ENCODE measurements around the gene DCX. TPM values are rescaled to one million over a fixed set of nuclear protein-coding genes. Genes with fewer than 3 reads are reported as not detected.

Gene DCX
- total and polyA plus RNA-seq, 2 donors (not counting 1 experiment from before 2014, with no cell fraction given) = not detected

- TF ChIP-seq CTCF (conservative IDR thresholded peaks at IDR 0.05 in 1 of 2, IDR thresholded peaks at IDR 0.05 in 1 of 2; ENCODE audit: low read depth in 1 of 2, low read length in 2 of 2) (no peak), EZH2 (IDR thresholded peaks at IDR 0.05; ENCODE audit: low read length, missing control alignments) (no peak)
- no peaks in the 10 kb centered on the region for H4K20me1 ChIP-seq (ENCODE audit: control insufficient read depth, extremely low read depth, insufficient read depth, low read length)
- H2AFZ ChIP-seq (ENCODE audit: low read length) = no peak overlapping the region
Measured at GRCh38 chrX:111394569-111394968, 17.4 kb downstream of the DCX start.

DNA sequence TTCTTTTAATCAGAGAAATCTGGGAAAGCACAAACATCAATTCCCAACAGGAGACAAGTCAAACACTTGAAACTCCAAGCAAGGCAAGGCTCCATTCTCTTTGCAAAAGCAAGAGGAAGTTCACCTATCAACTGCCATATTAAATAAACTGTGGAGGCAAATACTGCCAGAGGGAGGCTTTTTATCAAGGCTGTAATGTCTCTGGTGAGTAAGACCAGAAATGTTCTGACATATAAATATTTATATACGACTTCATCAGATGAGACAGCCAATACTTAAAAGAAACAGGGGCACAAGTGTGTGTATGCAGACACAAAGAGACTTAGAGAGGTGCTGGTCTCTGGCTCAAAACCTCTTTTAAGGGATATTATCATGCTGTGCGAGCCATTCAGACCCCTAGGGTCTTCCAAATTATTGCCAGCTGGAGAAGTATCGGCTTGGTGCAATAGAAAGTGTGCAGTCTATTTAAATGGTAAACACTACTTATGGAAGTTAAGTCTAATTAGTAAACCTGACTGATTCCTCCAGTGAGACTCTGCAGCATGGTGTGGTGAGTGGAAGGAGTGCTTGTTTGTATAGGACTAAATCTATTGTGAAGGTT lies 24.4 kb downstream of the DCX start:
- TF ChIP-seq EZH2 (IDR thresholded peaks at IDR 0.05; ENCODE audit: low read length, missing control alignments) (no peak), CTCF (conservative IDR thresholded peaks at IDR 0.05 in 1 of 2, IDR thresholded peaks at IDR 0.05 in 1 of 2; ENCODE audit: low read depth in 1 of 2, low read length in 2 of 2) (no peak)
- H3K4me3 ChIP-seq (replicated peaks in 1 of 4; ENCODE audit: control extremely low read depth in 1 of 4, insufficient read depth in 1 of 4, low read depth in 3 of 4, low read length in 4 of 4) = no peak overlapping the region
- H3K4me2 ChIP-seq (ENCODE audit: extremely low read depth, insufficient read depth, low read length) = no peak overlapping the region
- no peaks in the 10 kb centered on the region for H3K27me3 ChIP-seq (ENCODE audit: control insufficient read depth, insufficient read depth, low read length)
- H3K9ac ChIP-seq (ENCODE audit: insufficient read depth, low read length) = no peak overlapping the region
- H3K9me3 ChIP-seq (ENCODE audit: control insufficient read depth, insufficient read depth, low read depth, low read length) = no peaks in the 10 kb centered on the region
- H3K36me3 ChIP-seq (ENCODE audit: control insufficient read depth, insufficient read depth, low read length) = no peaks in the 10 kb centered on the region
- H3K27ac ChIP-seq (ENCODE audit: insufficient read depth, low read length) = no peak overlapping the region
- DNase-seq (ENCODE audit: low read depth in 2 of 2) = no peak
- no peaks in the 10 kb centered on the region for H3K79me2 ChIP-seq (ENCODE audit: control insufficient read depth, insufficient read depth, low read length)
- H3K4me1 ChIP-seq (ENCODE audit: control insufficient read depth, extremely low read depth, insufficient read depth, low read length) = no peaks in the 10 kb centered on the region
- no peak overlapping the region for H2AFZ ChIP-seq (ENCODE audit: low read length)
- H4K20me1 ChIP-seq (ENCODE audit: control insufficient read depth, extremely low read depth, insufficient read depth, low read length) = peaks cover 1% of the 10 kb centered on the region

More at GRCh38 chrX:111394569-111394968, 17.4 kb downstream of the DCX start:
- Histone ChIP-seq H3K79me2 (ENCODE audit: control insufficient read depth, insufficient read depth, low read length) (no peaks in the 10 kb centered on the region), H3K4me1 (ENCODE audit: control insufficient read depth, extremely low read depth, insufficient read depth, low read length) (no peaks in the 10 kb centered on the region), H3K27ac (ENCODE audit: insufficient read depth, low read length) (no peak overlapping the region), H3K4me2 (ENCODE audit: extremely low read depth, insufficient read depth, low read length) (no peak overlapping the region), H3K27me3 (ENCODE audit: control insufficient read depth, insufficient read depth, low read length) (no peaks in the 10 kb centered on the region), H3K4me3 (replicated peaks in 1 of 4; ENCODE audit: control extremely low read depth in 1 of 4, insufficient read depth in 1 of 4, low read depth in 3 of 4, low read length in 4 of 4) (no peak overlapping the region), H3K9ac (ENCODE audit: insufficient read depth, low read length) (no peak overlapping the region), H3K9me3 (ENCODE audit: control insufficient read depth, insufficient read depth, low read depth, low read length) (no peaks in the 10 kb centered on the region), H3K36me3 (ENCODE audit: control insufficient read depth, insufficient read depth, low read length) (no peaks in the 10 kb centered on the region)
- no peak for DNase-seq (ENCODE audit: low read depth in 2 of 2)

DNA sequence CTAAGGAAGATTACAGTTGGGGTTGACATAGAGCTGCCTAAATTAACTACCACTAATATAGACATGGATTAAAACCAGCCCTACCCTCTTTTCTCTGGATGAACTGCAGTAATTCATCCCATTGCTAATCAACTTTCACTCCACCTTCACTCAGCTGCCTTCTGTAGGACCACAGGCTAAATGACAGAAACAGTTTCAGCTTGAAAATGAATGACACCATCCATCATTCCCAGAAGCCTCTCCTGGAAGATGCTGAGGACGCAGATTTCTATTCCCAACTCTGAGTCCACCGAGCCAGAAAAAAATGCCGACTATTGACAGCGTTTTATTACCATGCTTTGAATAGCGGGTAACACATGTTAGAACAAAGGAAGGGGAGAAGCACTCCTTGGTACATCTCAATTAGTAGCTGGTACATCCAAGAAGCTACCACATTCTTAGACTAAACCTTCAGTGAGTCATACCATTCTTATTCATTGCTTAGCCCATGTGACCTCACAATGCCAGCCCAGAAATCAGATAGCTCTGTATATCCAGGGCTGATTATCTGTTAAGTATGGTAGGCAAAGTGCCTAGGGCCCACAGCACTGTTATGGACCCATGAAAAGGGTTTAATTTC lies 25.3 kb downstream of the DCX start:
- Histone ChIP-seq H3K36me3 (ENCODE audit: control insufficient read depth, insufficient read depth, low read length) (no peaks in the 10 kb centered on the region), H3K9ac (ENCODE audit: insufficient read depth, low read length) (no peak overlapping the region), H3K27me3 (ENCODE audit: control insufficient read depth, insufficient read depth, low read length) (no peaks in the 10 kb centered on the region), H3K4me3 (replicated peaks in 1 of 4; ENCODE audit: control extremely low read depth in 1 of 4, insufficient read depth in 1 of 4, low read depth in 3 of 4, low read length in 4 of 4) (no peak overlapping the region), H3K9me3 (ENCODE audit: control insufficient read depth, insufficient read depth, low read depth, low read length) (no peaks in the 10 kb centered on the region), H3K79me2 (ENCODE audit: control insufficient read depth, insufficient read depth, low read length) (no peaks in the 10 kb centered on the region), H3K4me2 (ENCODE audit: extremely low read depth, insufficient read depth, low read length) (no peak overlapping the region), H3K4me1 (ENCODE audit: control insufficient read depth, extremely low read depth, insufficient read depth, low read length) (no peaks in the 10 kb centered on the region), H2AFZ (ENCODE audit: low read length) (no peak overlapping the region), H3K27ac (ENCODE audit: insufficient read depth, low read length) (no peak overlapping the region), H4K20me1 (ENCODE audit: control insufficient read depth, extremely low read depth, insufficient read depth, low read length) (peaks cover 1% of the 10 kb centered on the region)
- DNase-seq (ENCODE audit: low read depth in 2 of 2) = no peak
- TF ChIP-seq EZH2 (IDR thresholded peaks at IDR 0.05; ENCODE audit: low read length, missing control alignments) (no peak), CTCF (conservative IDR thresholded peaks at IDR 0.05 in 1 of 2, IDR thresholded peaks at IDR 0.05 in 1 of 2; ENCODE audit: low read depth in 1 of 2, low read length in 2 of 2) (no peak)
